ENCODE results near the gene PLEKHA1.

PLEKHA1 gene

DNA sequence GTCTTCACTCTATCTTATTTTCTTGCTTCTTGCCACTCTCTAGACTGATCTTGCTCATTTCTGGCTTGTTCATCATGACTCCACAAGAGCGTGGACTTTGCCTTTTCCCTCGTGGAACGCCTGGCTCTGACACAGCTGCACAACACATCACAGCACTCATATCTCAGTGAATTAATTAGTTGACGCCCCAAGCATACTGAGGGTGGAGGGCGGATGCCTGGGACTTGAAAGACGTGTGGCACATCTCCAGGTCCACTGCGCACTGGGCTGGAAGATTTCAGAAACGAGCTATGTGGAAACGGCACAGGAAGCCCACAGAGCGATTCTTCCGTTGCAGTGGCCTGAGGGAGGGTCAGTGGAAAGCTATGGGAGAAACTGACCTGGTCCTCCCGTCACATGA, 23.6 kb upstream of the PLEKHA1 start:
- DNase-seq (ENCODE audit: low read depth in 1 of 2, low spot score in 1 of 2) = no peak
- in situ Hi-C loops (cut with HindIII; ENCODE audit: low pct_unique_long_range_greater_than_20kb, low sequenced_read_pairs) = no loop called here
- no peak for TF ChIP-seq JUND (IDR thresholded peaks at IDR 0.05; ENCODE audit: low read depth)

- in situ Hi-C loops (cut with HindIII; ENCODE audit: low pct_unique_long_range_greater_than_20kb, low sequenced_read_pairs) = no loop called here
- DNase-seq (ENCODE audit: low read depth in 1 of 2, low spot score in 1 of 2) = no peak
- TF ChIP-seq JUND (IDR thresholded peaks at IDR 0.05; ENCODE audit: low read depth) = no peak
Observed at GRCh38 chr10:122352817-122353525, 21.5 kb upstream of the PLEKHA1 start.

GRCh38 chr10:122354383-122354782, 20.1 kb upstream of the PLEKHA1 start:
- TF ChIP-seq JUND (IDR thresholded peaks at IDR 0.05; ENCODE audit: low read depth) = no peak
- in situ Hi-C loops (cut with HindIII; ENCODE audit: low pct_unique_long_range_greater_than_20kb, low sequenced_read_pairs) = no loop called here
- no peak for DNase-seq (ENCODE audit: low read depth in 1 of 2, low spot score in 1 of 2)

GRCh38 chr10:122357685-122358084, 16.8 kb upstream of the PLEKHA1 start:
- DNase-seq (ENCODE audit: low read depth in 1 of 2, low spot score in 1 of 2) = no peak
- in situ Hi-C loops (cut with HindIII; ENCODE audit: low pct_unique_long_range_greater_than_20kb, low sequenced_read_pairs) = no loop called here

DNA sequence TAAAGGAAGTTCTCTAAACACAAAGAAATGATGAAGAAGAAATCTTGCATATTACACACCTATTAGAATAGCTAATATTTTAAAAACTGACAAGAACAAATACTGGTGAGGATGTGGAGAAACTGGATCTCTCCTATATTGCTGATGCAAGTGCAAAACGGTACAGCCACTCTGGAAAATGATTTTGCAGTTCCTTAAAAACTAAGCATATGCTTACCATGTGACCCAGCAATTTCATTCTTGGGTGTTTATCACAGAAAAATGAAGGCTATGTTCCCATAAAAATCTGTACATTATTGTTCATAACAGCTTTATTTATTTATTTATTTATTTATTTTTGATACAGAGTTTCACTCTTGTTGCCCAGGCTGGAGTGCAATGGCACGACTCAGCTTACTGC, 14.9 kb upstream of the PLEKHA1 start:
- no peak for TF ChIP-seq JUND (IDR thresholded peaks at IDR 0.05; ENCODE audit: low read depth)
- no peak for DNase-seq (ENCODE audit: low read depth in 1 of 2, low spot score in 1 of 2)
- in situ Hi-C loops (cut with HindIII; ENCODE audit: low pct_unique_long_range_greater_than_20kb, low sequenced_read_pairs) = no loop called here

More at GRCh38 chr10:122357685-122358084, 16.8 kb upstream of the PLEKHA1 start:
- TF ChIP-seq JUND (IDR thresholded peaks at IDR 0.05; ENCODE audit: low read depth) = no peak

DNA sequence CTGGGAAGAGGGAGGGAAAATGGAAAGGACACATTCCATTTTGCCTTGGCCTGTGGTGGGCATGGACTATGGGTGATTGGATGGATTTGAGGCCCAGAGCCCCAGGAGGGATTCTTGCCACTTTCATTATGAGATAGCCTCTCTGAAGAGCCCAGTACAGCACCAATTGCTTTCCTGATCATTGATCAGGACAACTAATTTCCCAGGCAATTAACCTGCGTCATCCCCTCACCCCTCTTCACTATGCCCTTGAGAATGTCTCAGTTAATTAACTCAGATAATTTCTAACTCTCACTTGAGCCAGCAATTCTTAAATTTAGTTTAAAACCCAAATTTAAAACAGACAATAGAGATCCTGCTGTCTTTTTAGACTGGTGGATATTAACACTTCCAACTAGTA, 13.5 kb upstream of the PLEKHA1 start:
- TF ChIP-seq JUND (IDR thresholded peaks at IDR 0.05; ENCODE audit: low read depth) = no peak
- no peak for DNase-seq (ENCODE audit: low read depth in 1 of 2, low spot score in 1 of 2)
- in situ Hi-C loops (cut with HindIII; ENCODE audit: low pct_unique_long_range_greater_than_20kb, low sequenced_read_pairs) = no loop called here

- no peak for TF ChIP-seq JUND (IDR thresholded peaks at IDR 0.05; ENCODE audit: low read depth)
- in situ Hi-C loops (cut with HindIII; ENCODE audit: low pct_unique_long_range_greater_than_20kb, low sequenced_read_pairs) = no loop called here
- no peak for DNase-seq (ENCODE audit: low read depth in 1 of 2, low spot score in 1 of 2)
Observed at GRCh38 chr10:122362031-122362592, 12.4 kb upstream of the PLEKHA1 start.

- TF ChIP-seq JUND (IDR thresholded peaks at IDR 0.05; ENCODE audit: low read depth) = no peak
- in situ Hi-C loops (cut with HindIII; ENCODE audit: low pct_unique_long_range_greater_than_20kb, low sequenced_read_pairs) = no loop called here
- no peak for DNase-seq (ENCODE audit: low read depth in 1 of 2, low spot score in 1 of 2)
Observed at GRCh38 chr10:122362621-122363020, 11.9 kb upstream of the PLEKHA1 start.

DNA sequence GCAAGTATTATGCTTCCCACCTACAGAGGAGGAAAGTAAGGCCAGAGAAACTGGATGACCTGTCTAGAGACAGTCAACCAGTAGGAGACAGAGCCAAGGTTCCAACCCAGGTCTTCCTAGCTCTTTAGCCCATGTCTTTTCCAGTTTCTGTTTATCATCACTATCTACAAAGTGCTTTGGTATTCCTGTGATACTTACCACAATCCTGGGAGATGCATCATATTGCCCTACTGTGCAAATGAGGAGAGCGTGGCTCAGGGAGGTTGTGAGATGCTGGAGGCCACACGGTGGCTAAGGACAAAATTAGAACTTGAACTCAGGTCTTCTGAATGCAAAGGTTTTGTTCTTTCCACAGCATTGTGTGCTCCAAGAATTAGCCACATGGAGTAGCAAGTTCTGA, 11.2 kb upstream of the PLEKHA1 start:
- DNase-seq (ENCODE audit: low read depth in 1 of 2, low spot score in 1 of 2) = no peak

DNA sequence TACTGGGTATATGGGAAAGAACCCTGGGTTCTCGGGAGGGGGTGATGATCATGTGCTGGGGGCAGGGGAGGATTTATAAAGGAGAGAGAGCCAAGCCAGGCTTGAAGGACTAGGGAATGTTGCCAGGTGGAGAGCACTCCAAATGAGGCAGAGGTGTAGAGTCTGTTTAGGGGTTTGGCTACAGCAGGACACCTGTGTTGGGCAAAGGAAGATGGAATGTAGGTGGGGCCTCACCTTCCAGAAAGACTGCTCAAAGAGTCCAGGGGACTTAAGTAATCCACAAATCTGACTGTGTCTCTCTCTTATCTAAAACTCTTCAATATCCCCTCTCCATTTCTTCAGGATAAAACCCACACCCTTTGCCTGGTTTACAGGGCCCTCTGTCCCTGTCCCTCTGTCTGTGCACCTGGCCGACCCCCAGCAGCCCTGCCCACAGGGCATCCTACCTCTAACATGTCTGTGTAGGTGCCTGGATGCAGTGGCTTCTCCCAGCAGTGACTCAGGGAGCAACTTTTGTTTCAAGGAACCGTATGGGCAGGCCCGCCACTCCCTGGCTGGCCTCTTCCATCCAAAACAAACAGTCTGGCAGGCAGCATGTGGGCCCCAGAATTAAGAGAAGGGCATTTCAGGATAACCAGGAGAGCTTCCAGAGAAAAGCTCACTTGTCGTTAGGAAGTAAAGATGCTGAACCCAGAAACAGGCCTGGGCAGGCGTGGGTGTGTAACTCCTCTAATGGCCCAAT, 10.6 kb upstream of the PLEKHA1 start:
- no peak for DNase-seq (ENCODE audit: low read depth in 1 of 2, low spot score in 1 of 2)
- no peak for TF ChIP-seq JUND (IDR thresholded peaks at IDR 0.05; ENCODE audit: low read depth)
- in situ Hi-C loops (cut with HindIII; ENCODE audit: low pct_unique_long_range_greater_than_20kb, low sequenced_read_pairs) = no loop called here

More for the DNA sequence above, 11.2 kb upstream of the PLEKHA1 start:
- no peak for TF ChIP-seq JUND (IDR thresholded peaks at IDR 0.05; ENCODE audit: low read depth)
- in situ Hi-C loops (cut with HindIII; ENCODE audit: low pct_unique_long_range_greater_than_20kb, low sequenced_read_pairs) = no loop called here

- in situ Hi-C loops (cut with HindIII; ENCODE audit: low pct_unique_long_range_greater_than_20kb, low sequenced_read_pairs) = no loop called here
- no peak for DNase-seq (ENCODE audit: low read depth in 1 of 2, low spot score in 1 of 2)
- no peak for TF ChIP-seq JUND (IDR thresholded peaks at IDR 0.05; ENCODE audit: low read depth)
Observed at GRCh38 chr10:122368502-122369254, 5.8 kb upstream of the PLEKHA1 start.

GRCh38 chr10:122373108-122373507, 1.4 kb upstream of the PLEKHA1 start:
- in situ Hi-C loops (cut with HindIII; ENCODE audit: low pct_unique_long_range_greater_than_20kb, low sequenced_read_pairs) = no loop called here
- no peak for TF ChIP-seq JUND (IDR thresholded peaks at IDR 0.05; ENCODE audit: low read depth)
- no peak for DNase-seq (ENCODE audit: low read depth in 1 of 2, low spot score in 1 of 2)

Data from T47D (cell line).